ENCODE results near the gene UBN2. TPM values are rescaled to one million over a fixed set of nuclear protein-coding genes. Genes with fewer than 3 reads are reported as not detected.
A peak's percentile ranks its signal among the peaks of the same experiment; 100 is the strongest.
"Not testable (repeated sequence)": the region's sequence is repeated elsewhere in the genome, so short reads cannot be mapped to it uniquely, and the experiment has no call there.

The UBN2 gene
- polyA plus RNA-seq, 4 donors, result 9.4 to 26.3 (median 16.9) TPM

DNA sequence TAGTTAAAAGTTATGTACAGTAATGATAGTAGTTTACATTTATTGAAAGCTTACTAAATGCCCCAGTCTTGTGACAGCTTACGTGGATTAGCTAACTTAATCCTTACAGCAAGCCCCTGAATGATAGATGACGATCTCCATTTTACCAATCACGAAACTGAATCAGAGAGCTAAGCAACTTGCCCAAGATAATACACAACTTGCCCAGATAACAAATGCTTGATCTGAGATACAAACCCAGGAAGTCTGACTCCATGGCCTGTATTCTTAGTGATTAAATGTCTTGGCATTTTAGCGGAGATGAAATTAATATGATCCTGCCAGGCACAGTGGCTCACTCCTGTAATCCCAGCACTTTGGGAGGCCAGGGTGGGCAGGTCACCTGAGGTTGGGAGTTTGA lies 63.2 kb downstream of the UBN2 start:
- no peak for DNase-seq (ENCODE audit: low read depth in 4 of 4, low spot score in 2 of 4)

DNA sequence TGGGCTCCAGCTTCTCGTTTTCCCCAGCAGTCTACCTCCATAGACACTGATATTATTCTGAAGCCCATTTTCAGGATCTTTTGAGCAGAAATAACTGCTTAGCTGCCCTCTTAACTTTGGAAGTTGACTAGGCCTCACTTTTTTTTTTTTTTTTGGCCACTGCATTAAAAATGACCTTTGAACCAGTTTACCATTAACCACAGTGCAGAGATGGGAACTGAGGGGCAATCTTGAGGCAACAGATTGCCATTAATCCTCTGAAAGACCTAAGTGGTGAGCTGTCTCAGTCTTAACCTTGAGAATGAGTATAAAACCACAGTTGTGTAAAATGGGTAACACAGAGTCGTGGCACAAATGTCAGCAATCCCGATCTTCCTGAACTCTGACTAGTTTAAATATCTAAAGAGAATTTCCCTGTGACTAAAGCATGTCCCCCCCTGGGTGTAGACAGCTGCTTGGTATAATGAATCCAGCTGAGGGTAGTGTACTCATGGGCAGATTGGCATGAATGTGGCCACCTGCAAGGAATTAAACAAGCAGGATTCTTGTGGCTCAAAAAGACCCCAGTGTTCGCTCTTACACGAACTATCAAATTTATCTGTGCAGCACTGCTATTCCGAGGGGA lies 64.0 kb downstream of the UBN2 start:
- DNase-seq (ENCODE audit: low read depth in 4 of 4, low spot score in 2 of 4), result no peak

GRCh38 chr7:139297795-139298194 lies 66.8 kb downstream of the UBN2 start:
- DNase-seq (ENCODE audit: low read depth in 4 of 4, low spot score in 2 of 4), result no peak

GRCh38 chr7:139299296-139299695 lies 68.3 kb downstream of the UBN2 start:
- no peak for DNase-seq (ENCODE audit: low read depth in 4 of 4, low spot score in 2 of 4)

DNA sequence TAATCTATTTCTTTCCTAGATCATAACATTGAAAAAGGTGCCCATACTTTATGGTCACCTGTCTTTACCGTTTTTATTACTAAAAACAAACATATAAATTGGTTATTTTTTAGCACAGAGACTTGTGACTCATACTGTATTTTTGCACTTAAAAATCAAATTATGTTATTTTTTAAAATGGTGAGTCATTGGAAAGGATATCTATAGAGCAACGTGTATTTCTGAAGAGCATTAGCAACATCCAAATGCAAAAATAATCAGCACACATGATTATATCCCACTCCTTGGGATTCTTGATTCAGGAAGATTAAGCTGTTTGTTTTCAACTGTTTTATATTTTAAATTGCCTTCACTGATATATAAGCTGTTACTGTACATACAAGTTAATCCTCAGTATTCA lies 69.4 kb downstream of the UBN2 start:
- no peak for DNase-seq (ENCODE audit: low read depth in 4 of 4, low spot score in 2 of 4)

- no peak for DNase-seq (ENCODE audit: low read depth in 4 of 4, low spot score in 2 of 4)
Measured at GRCh38 chr7:139304517-139304916, 73.5 kb downstream of the UBN2 start.

GRCh38 chr7:139317939-139318505 lies 87.0 kb downstream of the UBN2 start:
- no peak for DNase-seq (ENCODE audit: low read depth in 4 of 4, low spot score in 2 of 4)

DNA sequence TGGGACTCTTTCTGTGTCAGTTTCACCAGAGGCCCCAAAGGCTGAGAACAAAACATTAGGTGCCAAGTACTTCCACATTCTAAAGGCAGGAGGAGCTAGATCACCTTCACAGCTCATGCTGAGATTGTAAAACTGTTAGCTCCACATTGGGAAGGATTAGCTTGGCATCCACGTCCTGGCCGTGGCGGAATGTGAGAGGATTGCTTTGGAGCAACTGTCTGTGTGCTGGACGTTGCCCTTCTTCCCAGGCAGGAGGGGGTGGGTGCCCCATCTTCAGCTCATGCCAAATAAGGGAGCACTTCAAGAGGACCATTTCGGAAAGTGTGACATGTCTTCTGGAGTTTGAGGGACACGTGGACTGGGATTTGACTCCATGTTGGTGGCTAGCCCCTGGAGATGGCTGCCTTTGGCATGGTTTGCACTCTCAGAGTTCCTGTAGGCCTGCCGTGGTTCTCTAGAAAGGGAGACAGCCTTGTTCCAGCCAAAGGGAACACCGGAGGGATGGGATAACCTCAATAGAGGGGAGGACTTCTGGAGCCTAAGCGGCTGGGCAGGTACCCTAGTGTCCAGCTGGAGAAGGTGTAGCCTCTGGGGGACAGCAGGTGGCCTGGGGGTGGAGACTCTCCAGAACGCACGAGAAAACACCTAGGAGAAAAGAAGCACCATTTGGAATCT lies 90.2 kb downstream of the UBN2 start:
- DNase-seq (ENCODE audit: low read depth in 4 of 4, low spot score in 2 of 4), result no peak

DNA sequence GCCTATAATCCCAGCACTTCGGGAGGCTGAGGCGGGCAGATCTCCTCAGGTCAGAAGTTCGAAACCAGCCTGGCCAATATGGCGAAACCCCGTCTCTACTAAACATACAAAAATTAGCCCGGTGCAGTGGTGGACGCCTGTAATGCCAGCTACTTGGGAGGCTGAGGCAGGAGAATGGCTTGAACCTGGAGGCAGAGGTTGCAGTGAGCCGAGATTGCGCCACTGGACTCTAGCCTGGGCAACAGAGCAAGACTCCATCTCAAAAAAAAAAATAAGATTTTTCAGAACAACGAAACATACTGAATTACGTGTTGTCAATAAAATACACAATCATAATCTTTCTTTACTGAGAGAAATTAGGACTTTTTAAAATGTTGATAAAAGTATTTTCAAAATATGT lies 93.7 kb downstream of the UBN2 start:
- not testable (repeated sequence) for DNase-seq (ENCODE audit: low read depth in 4 of 4, low spot score in 2 of 4)

- DNase-seq (ENCODE audit: low read depth in 4 of 4, low spot score in 2 of 4), result no peak
Measured at GRCh38 chr7:139328375-139328774, 97.3 kb downstream of the UBN2 start.

- no peak for DNase-seq (ENCODE audit: low read depth in 4 of 4, low spot score in 2 of 4)
Measured at GRCh38 chr7:139329119-139329518, 98.1 kb downstream of the UBN2 start.

DNA sequence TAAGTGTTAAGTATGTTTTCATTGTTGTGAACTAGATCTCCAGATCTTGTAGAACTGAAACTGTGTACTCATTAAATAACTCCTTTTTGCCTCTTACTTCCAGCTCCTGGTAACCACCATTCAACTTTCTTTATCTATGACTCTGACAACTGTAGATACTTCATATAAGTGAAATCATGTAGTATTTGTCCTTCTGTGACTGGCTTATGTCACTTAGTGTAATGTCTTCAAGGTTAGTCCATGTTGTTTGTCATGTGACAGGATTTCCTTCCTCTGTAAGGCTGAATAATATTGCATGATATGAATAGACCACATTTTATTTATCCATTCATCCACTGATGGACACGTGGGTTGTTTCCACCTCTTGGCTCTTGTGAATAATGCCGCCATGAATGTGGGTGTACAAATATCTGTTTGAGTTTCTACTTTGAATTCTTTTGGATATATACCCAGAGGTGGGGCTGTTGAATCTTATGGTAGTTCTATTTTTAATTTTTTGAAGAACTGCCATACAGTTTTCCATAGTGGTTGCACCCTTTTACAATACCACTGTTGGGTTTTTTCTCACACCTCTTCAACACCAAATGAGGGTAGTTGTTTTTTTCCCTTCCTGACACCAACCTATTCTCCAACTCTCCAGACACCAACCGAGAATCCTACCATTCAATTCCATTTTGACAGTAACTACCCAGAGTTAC lies 99.4 kb downstream of the UBN2 start:
- DNase-seq (ENCODE audit: low read depth in 4 of 4, low spot score in 2 of 4), result no peak

DNA sequence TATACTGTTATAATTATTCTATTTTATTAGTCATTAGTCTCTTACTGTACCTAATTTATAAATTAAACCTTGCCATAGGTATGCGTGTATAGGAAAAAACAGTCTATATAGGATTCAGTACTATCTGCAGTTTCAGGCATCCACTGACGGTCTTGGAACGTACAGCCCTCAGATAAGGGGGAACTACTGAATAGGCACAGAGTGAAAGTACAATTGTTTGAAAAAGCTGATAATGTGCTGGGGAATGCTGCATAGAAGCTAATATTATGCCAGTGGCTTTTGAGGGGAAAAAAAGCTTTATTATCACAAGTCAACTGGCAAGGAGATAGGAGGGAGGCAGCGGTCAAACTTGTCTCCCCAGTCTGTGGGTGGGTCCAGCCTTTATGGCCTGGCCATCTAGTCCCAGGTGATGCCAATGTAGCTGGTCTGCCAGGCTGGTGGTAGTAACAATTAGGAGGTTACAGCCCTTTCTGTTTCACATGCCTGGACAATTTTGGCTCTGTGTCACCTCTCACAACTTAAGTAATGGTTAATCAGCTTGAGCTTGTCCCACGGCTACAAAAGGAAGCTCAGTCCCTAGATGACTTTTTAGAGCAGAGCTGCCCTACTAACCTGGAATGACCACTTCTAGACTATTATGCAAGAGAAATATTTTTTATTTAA lies 101.8 kb downstream of the UBN2 start:
- no peak for DNase-seq (ENCODE audit: low read depth in 4 of 4, low spot score in 2 of 4)

- not testable (repeated sequence) for DNase-seq (ENCODE audit: low read depth in 4 of 4, low spot score in 2 of 4)
Measured at GRCh38 chr7:139333443-139333842, 102.4 kb downstream of the UBN2 start.

GRCh38 chr7:139334399-139335150 lies 103.5 kb downstream of the UBN2 start:
- DNase-seq (ENCODE audit: low read depth in 4 of 4, low spot score in 2 of 4), result no peak

DNA sequence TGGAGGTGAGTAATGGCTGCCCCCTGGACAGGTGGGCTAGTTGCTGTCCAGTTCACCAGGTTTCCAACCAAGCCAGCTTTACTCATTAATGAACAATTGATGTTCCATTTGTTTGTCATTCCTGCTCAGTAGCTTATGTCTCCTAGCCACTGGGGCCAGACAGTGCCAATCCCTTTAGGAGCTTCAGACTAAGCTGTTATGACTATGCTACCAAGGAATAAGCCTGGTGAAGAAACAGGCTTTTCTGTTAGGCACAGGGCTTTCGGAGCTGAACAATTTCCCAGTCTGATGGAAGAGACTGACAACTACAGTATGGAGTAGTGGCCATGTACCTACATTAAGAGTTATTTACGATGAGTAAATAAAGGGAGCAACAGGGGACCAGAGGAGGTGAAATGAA lies 108.0 kb downstream of the UBN2 start:
- DNase-seq (ENCODE audit: low read depth in 4 of 4, low spot score in 2 of 4), result no peak

GRCh38 chr7:139339698-139340036 lies 108.6 kb downstream of the UBN2 start:
- DNase-seq (ENCODE audit: low read depth in 4 of 4, low spot score in 2 of 4), result no peak

DNA sequence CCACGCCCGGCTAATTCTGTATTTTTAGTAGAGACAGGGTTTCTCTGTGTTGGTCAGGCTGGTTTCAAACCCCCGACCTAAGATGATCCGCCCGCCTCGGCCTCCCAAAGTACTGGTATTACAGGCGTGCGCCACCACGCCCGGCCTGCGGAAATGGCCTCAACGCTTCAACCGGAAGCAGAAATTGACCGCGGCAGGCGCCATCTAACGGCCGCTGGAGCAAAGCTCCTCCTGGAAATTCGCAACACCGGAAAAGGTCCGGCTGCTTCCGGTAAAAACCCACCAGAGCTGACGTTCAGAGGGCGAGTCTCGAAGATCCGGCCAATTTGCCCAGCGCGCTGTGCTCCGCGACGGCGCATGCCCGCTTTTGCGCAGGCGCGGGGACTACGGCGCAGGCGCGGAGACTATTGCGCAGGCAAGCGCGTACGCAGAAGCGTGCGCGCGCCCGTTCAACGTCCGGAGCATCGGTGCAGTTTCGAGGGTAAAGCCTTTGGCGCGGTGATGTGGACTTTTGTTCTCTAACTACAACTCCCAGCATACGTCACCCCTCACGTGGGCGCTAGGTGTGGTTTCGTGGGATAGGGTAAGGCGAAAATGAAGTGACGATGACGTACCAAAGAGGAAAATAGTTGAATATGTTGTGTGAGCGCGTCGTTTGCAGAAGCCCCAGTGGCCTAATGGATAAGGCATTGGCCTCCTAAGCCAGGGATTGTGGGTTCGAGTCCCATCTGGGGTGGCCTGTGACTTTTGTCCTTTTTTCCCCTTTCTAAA lies 109.2 kb downstream of the UBN2 start:
- peak; percentile 99 to 100 (median 100) for DNase-seq (ENCODE audit: low read depth in 4 of 4, low spot score in 2 of 4)

- DNase-seq (ENCODE audit: low read depth in 4 of 4, low spot score in 2 of 4), result peak in 1 of 4 donors; percentile 88
Measured at GRCh38 chr7:139340808-139341057, 109.7 kb downstream of the UBN2 start.
